Endothelial cell of hepatic sinusoid (primary cell): Measurements from ENCODE around the gene IGF2R.

Experiments used
- in situ Hi-C: cut with HindIII; loops from 2 replicates; pipeline ENCODE4 v1.10.0; 2017; ENCODE audit warnings: low sequenced_read_pairs

Gene IGF2R

GRCh38 chr6:160040527-160041264 lies 71.8 kb downstream of the IGF2R start:
- in situ Hi-C loops, result no loop called here

GRCh38 chr6:160041608-160042007 lies 72.7 kb downstream of the IGF2R start:
- in situ Hi-C loops, result no loop called here

- in situ Hi-C loops, result no loop called here
Observed at GRCh38 chr6:160042014-160042773, 73.3 kb downstream of the IGF2R start.

- in situ Hi-C loops, result no loop called here
Observed at GRCh38 chr6:160042788-160043301, 74.0 kb downstream of the IGF2R start.

GRCh38 chr6:160043784-160044183 lies 74.9 kb downstream of the IGF2R start:
- in situ Hi-C loops, result no loop called here

- in situ Hi-C loops, result no loop called here
Observed at GRCh38 chr6:160044687-160045086, 75.8 kb downstream of the IGF2R start.

- in situ Hi-C loops, result no loop called here
Observed at GRCh38 chr6:160048471-160048870, 79.6 kb downstream of the IGF2R start.

- in situ Hi-C loops, result no loop called here
Observed at GRCh38 chr6:160049346-160049745, 80.5 kb downstream of the IGF2R start.

- in situ Hi-C loops, result no loop called here
Observed at GRCh38 chr6:160050022-160050421, 81.1 kb downstream of the IGF2R start.

GRCh38 chr6:160051390-160051789 lies 82.5 kb downstream of the IGF2R start:
- in situ Hi-C loops, result no loop called here

- in situ Hi-C loops, result no loop called here
Observed at GRCh38 chr6:160054271-160054670, 85.4 kb downstream of the IGF2R start.

- in situ Hi-C loops, result no loop called here
Observed at GRCh38 chr6:160054913-160055312, 86.0 kb downstream of the IGF2R start.

- in situ Hi-C loops, result no loop called here
Observed at GRCh38 chr6:160055378-160055777, 86.5 kb downstream of the IGF2R start.

GRCh38 chr6:160055813-160056212 lies 86.9 kb downstream of the IGF2R start:
- in situ Hi-C loops, result no loop called here

GRCh38 chr6:160057080-160057479 lies 88.2 kb downstream of the IGF2R start:
- in situ Hi-C loops, result no loop called here

GRCh38 chr6:160058603-160059215 lies 89.8 kb downstream of the IGF2R start:
- in situ Hi-C loops, result no loop called here

- in situ Hi-C loops, result no loop called here
Observed at GRCh38 chr6:160060221-160060620, 91.3 kb downstream of the IGF2R start.

GRCh38 chr6:160060920-160061447 lies 92.1 kb downstream of the IGF2R start:
- in situ Hi-C loops, result no loop called here

- in situ Hi-C loops, result no loop called here
Observed at GRCh38 chr6:160063771-160064413, 95.0 kb downstream of the IGF2R start.

- in situ Hi-C loops, result no loop called here
Observed at GRCh38 chr6:160065200-160065599, 96.3 kb downstream of the IGF2R start.

- in situ Hi-C loops, result no loop called here
Observed at GRCh38 chr6:160067564-160067963, 98.7 kb downstream of the IGF2R start.
